ENCODE data around the gene GFPT1. TPM values are rescaled to one million over a fixed set of nuclear protein-coding genes. Genes with fewer than 3 reads are reported as not detected.

The GFPT1 gene
- total RNA-seq, 2 experiments from 2014 or later, result 21.7 to 22.8 TPM

- CTCF ChIA-PET, result interaction anchor here (0.6 to 2.6 kb wide), 13 partner anchors 8 to 844 kb away, joined by 3 to 16 read pairs (median 5); no protein-coding TSS in a partner anchor
- H3K27ac Mint-ChIP-seq, result no peak overlapping the region
Observed at GRCh38 chr2:69307579-69308064, 79.4 kb downstream of the GFPT1 start.

GRCh38 chr2:69306822-69307578 lies 80.0 kb downstream of the GFPT1 start:
- no peaks in the 10 kb centered on the region for H3K9me3 Mint-ChIP-seq (ENCODE audit: low read depth)
- H3K4me3 Mint-ChIP-seq, result peak overlapping the region; percentile 56
- peaks cover 11% of the 10 kb centered on the region for H3K4me1 Mint-ChIP-seq
- peaks cover 2% of the 10 kb centered on the region for H3K36me3 Mint-ChIP-seq
- peak; percentile 82 for DNase-seq
- H3K27me3 Mint-ChIP-seq, result peaks cover 54% of the 10 kb centered on the region
- CTCF ChIA-PET, result interaction anchor here (0.6 to 2.6 kb wide), 21 partner anchors 8 to 843 kb away, joined by 3 to 16 read pairs (median 3); partner anchors contain the start of gene ANTXR1
- no peak overlapping the region for H3K27ac Mint-ChIP-seq
- ATAC-seq, result peak; percentile 95

More at GRCh38 chr2:69307579-69308064, 79.4 kb downstream of the GFPT1 start:
- peaks cover 11% of the 10 kb centered on the region for H3K4me1 Mint-ChIP-seq
- H3K9me3 Mint-ChIP-seq (ENCODE audit: low read depth), result no peaks in the 10 kb centered on the region
- ATAC-seq (no peak), DNase-seq (no peak)
- peaks cover 2% of the 10 kb centered on the region for H3K36me3 Mint-ChIP-seq
- H3K4me3 Mint-ChIP-seq, result peak overlapping the region; percentile 56
- H3K27me3 Mint-ChIP-seq, result peaks cover 50% of the 10 kb centered on the region

GRCh38 chr2:69306393-69306821 lies 80.6 kb downstream of the GFPT1 start:
- H3K27me3 Mint-ChIP-seq, result peaks cover 59% of the 10 kb centered on the region
- peak overlapping the region; percentile 14 for H3K4me3 Mint-ChIP-seq
- no peak overlapping the region for H3K27ac Mint-ChIP-seq
- H3K36me3 Mint-ChIP-seq, result peaks cover 2% of the 10 kb centered on the region
- CTCF ChIA-PET, result interaction anchor here (0.6 to 2.6 kb wide), 22 partner anchors 9 to 843 kb away, joined by 3 to 16 read pairs (median 3); partner anchors contain the start of gene ANTXR1
- DNase-seq, result no peak
- ATAC-seq, result no peak
- H3K9me3 Mint-ChIP-seq (ENCODE audit: low read depth), result no peaks in the 10 kb centered on the region
- peaks cover 11% of the 10 kb centered on the region for H3K4me1 Mint-ChIP-seq

GRCh38 chr2:69305712-69306392 lies 81.2 kb downstream of the GFPT1 start:
- ATAC-seq, result no peak
- H3K4me3 Mint-ChIP-seq, result no peak overlapping the region

GRCh38 chr2:69305166-69305565 lies 81.9 kb downstream of the GFPT1 start:
- H3K9me3 Mint-ChIP-seq (ENCODE audit: low read depth), result no peaks in the 10 kb centered on the region
- peaks cover 2% of the 10 kb centered on the region for H3K36me3 Mint-ChIP-seq
- no peak overlapping the region for H3K27ac Mint-ChIP-seq
- no peak overlapping the region for H3K4me3 Mint-ChIP-seq
- ATAC-seq (no peak), DNase-seq (no peak)
- H3K4me1 Mint-ChIP-seq, result peaks cover 11% of the 10 kb centered on the region
- peaks cover 60% of the 10 kb centered on the region for H3K27me3 Mint-ChIP-seq
- CTCF ChIA-PET, result interaction anchor here (1.9 to 2.4 kb wide), 2 partner anchors 12 to 281 kb away, joined by 6 to 11 read pairs; no protein-coding TSS in a partner anchor

More at GRCh38 chr2:69305712-69306392, 81.2 kb downstream of the GFPT1 start:
- Mint-ChIP-seq H3K36me3 (peaks cover 2% of the 10 kb centered on the region), H3K27ac (no peak overlapping the region), H3K4me1 (peaks cover 11% of the 10 kb centered on the region), H3K27me3 (peaks cover 60% of the 10 kb centered on the region), H3K9me3 (ENCODE audit: low read depth) (no peaks in the 10 kb centered on the region)
- CTCF ChIA-PET, result interaction anchor here (0.6 to 2.6 kb wide), 14 partner anchors 9 to 373 kb away, joined by 3 to 16 read pairs (median 4); partner anchors contain the start of gene ANTXR1
- DNase-seq, result no peak

GRCh38 chr2:69304656-69305055 lies 82.4 kb downstream of the GFPT1 start:
- Mint-ChIP-seq H3K27me3 (peaks cover 60% of the 10 kb centered on the region), H3K27ac (no peak overlapping the region), H3K4me1 (peaks cover 11% of the 10 kb centered on the region), H3K9me3 (ENCODE audit: low read depth) (no peaks in the 10 kb centered on the region), H3K4me3 (no peak overlapping the region), H3K36me3 (peaks cover 2% of the 10 kb centered on the region)
- no peak for ATAC-seq
- DNase-seq, result no peak
- CTCF ChIA-PET, result no interaction called here

GRCh38 chr2:69300650-69301049 lies 86.4 kb downstream of the GFPT1 start:
- Mint-ChIP-seq H3K27ac (no peak overlapping the region), H3K36me3 (peaks cover 2% of the 10 kb centered on the region), H3K9me3 (ENCODE audit: low read depth) (no peaks in the 10 kb centered on the region), H3K4me1 (no peaks in the 10 kb centered on the region), H3K4me3 (no peak overlapping the region), H3K27me3 (peaks cover 34% of the 10 kb centered on the region)
- DNase-seq (no peak), ATAC-seq (no peak)
- CTCF ChIA-PET, result no interaction called here

- CTCF ChIA-PET, result no interaction called here
- Mint-ChIP-seq H3K9me3 (ENCODE audit: low read depth) (no peaks in the 10 kb centered on the region), H3K36me3 (peaks cover 2% of the 10 kb centered on the region), H3K27ac (no peak overlapping the region), H3K4me1 (no peaks in the 10 kb centered on the region), H3K4me3 (no peak overlapping the region), H3K27me3 (peaks cover 30% of the 10 kb centered on the region)
- no peak for ATAC-seq
- DNase-seq, result no peak
Observed at GRCh38 chr2:69299772-69300516, 87.1 kb downstream of the GFPT1 start.

GRCh38 chr2:69298862-69299261 lies 88.2 kb downstream of the GFPT1 start:
- CTCF ChIA-PET, result no interaction called here
- Mint-ChIP-seq H3K9me3 (ENCODE audit: low read depth) (no peaks in the 10 kb centered on the region), H3K4me1 (no peaks in the 10 kb centered on the region), H3K4me3 (no peak overlapping the region), H3K27ac (no peak overlapping the region), H3K27me3 (peaks cover 20% of the 10 kb centered on the region), H3K36me3 (peaks cover 2% of the 10 kb centered on the region)
- ATAC-seq (no peak), DNase-seq (no peak)

- Mint-ChIP-seq H3K9me3 (ENCODE audit: low read depth) (no peaks in the 10 kb centered on the region), H3K36me3 (peaks cover 2% of the 10 kb centered on the region), H3K27me3 (peaks cover 15% of the 10 kb centered on the region), H3K4me1 (no peaks in the 10 kb centered on the region), H3K27ac (no peak overlapping the region), H3K4me3 (no peak overlapping the region)
- ATAC-seq, result no peak
- no peak for DNase-seq
- CTCF ChIA-PET, result no interaction called here
Observed at GRCh38 chr2:69298261-69298660, 88.8 kb downstream of the GFPT1 start.

- Mint-ChIP-seq H3K36me3 (no peaks in the 10 kb centered on the region), H3K27me3 (peaks cover 9% of the 10 kb centered on the region), H3K4me1 (no peaks in the 10 kb centered on the region), H3K9me3 (ENCODE audit: low read depth) (no peaks in the 10 kb centered on the region), H3K27ac (no peak overlapping the region), H3K4me3 (no peak overlapping the region)
- no peak for ATAC-seq
- no peak for DNase-seq
- CTCF ChIA-PET, result no interaction called here
Observed at GRCh38 chr2:69297216-69297615, 89.8 kb downstream of the GFPT1 start.

- H3K36me3 Mint-ChIP-seq, result no peaks in the 10 kb centered on the region
- no peak overlapping the region for H3K27ac Mint-ChIP-seq
- CTCF ChIA-PET, result no interaction called here
- ATAC-seq, result no peak
- peaks cover 3% of the 10 kb centered on the region for H3K27me3 Mint-ChIP-seq
- H3K9me3 Mint-ChIP-seq (ENCODE audit: low read depth), result no peaks in the 10 kb centered on the region
- no peak overlapping the region for H3K4me3 Mint-ChIP-seq
- H3K4me1 Mint-ChIP-seq, result no peaks in the 10 kb centered on the region
- no peak for DNase-seq
Observed at GRCh38 chr2:69296421-69296820, 90.6 kb downstream of the GFPT1 start.

GRCh38 chr2:69292256-69292655 lies 94.8 kb downstream of the GFPT1 start:
- Mint-ChIP-seq H3K4me3 (no peak overlapping the region), H3K9me3 (ENCODE audit: low read depth) (no peaks in the 10 kb centered on the region), H3K27ac (no peak overlapping the region), H3K4me1 (no peaks in the 10 kb centered on the region), H3K27me3 (peaks cover 24% of the 10 kb centered on the region), H3K36me3 (no peaks in the 10 kb centered on the region)
- CTCF ChIA-PET, result no interaction called here
- DNase-seq (no peak), ATAC-seq (no peak)

Data from activated CD8-positive, alpha-beta memory T cell treated with anti-CD3 and anti-CD28 coated beads, Interleukin-2, amount 10 ng/mL, durations not matched to agents 7 days and 5 days (primary cell).